Loucy (cell line): ENCODE measurements around the gene PPFIBP2.

ENCODE experiments used
- EZH2phosphoT487 ChIP-seq: fragments of 200-600 bp; IDR thresholded peaks from 2 replicates; pipeline ENCODE4 v1.6.1; 2018; ENCODE audit warnings: antibody characterized with exemption, mild to moderate bottlenecking, moderate library complexity, borderline replicate concordance
- TF ChIP-seq, protein P1 (sequence below): fragments of 200-600 bp; sonication (generic); conservative IDR thresholded peaks from 2 replicates; pipeline ENCODE4 v1.5.1; 2014; ENCODE audit warnings: mild to moderate bottlenecking, antibody characterized with exemption, low read length

GRCh38 chr11:7655253-7656217 is 141.7 kb downstream of the PPFIBP2 start:
- TF ChIP-seq, protein P1, sequence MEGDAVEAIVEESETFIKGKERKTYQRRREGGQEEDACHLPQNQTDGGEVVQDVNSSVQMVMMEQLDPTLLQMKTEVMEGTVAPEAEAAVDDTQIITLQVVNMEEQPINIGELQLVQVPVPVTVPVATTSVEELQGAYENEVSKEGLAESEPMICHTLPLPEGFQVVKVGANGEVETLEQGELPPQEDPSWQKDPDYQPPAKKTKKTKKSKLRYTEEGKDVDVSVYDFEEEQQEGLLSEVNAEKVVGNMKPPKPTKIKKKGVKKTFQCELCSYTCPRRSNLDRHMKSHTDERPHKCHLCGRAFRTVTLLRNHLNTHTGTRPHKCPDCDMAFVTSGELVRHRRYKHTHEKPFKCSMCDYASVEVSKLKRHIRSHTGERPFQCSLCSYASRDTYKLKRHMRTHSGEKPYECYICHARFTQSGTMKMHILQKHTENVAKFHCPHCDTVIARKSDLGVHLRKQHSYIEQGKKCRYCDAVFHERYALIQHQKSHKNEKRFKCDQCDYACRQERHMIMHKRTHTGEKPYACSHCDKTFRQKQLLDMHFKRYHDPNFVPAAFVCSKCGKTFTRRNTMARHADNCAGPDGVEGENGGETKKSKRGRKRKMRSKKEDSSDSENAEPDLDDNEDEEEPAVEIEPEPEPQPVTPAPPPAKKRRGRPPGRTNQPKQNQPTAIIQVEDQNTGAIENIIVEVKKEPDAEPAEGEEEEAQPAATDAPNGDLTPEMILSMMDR, result no peak
- no peak for TF ChIP-seq EZH2phosphoT487
